Measurements from ENCODE around the gene NUP35.

Gene NUP35

DNA sequence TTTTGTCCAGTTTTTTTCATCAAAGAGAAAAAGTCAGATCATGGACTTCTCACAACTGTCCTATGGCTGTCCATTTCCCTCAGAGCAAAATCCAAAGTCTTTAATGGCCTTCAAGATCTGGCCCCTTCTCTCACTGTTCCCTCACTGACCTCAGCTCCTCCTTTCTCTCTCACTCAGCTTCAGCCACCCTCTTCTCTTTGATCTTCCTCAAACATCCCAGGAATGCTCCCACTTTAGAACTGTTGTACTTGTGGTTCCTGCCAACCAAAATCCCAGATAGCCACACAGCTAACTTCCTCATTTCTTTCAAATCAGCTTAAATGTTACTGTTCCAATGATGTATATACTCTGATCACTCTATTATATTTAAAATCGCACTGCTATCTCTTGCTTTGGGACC is 82.9 kb downstream of the NUP35 start:
- in situ Hi-C loops (cut with MboI; ENCODE audit: low sequenced_read_pairs) = no loop called here

DNA sequence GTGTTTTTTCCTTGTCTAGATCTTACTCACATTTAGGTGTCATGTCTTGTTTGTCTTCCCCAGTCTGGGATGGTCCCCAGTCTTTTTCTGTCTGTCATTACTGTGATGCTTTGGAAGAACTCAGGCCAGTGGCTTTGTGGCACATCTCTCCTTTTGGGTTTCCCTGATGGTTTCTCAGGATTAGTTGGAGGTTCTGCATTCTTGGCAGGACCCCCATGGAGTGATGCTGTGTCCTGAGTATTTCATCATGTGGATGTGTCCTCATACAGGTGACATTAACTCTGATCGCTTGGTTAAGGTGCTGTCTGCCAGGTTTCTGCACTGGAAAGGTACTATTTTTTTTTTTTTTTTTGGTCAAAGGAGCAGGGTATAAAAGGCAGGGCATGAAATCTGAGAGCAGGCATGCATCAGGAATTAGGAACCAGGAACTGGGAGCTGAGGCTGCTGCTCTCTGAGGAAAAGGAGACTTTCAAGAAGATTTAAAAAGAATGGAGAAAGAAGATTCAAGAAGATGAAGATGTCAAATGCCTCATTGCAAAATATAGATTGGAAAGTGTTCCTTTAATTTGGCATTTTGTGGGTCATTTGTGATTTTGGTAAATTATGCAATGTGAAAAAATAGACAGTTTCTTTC is 85.3 kb downstream of the NUP35 start:
- in situ Hi-C loops (cut with MboI; ENCODE audit: low sequenced_read_pairs) = no loop called here
